Neutrophil (primary cell): ENCODE data around the gene FASTKD2.

Experiments
- H3K27ac ChIP-seq: fragments of 200-600 bp; sonication (generic); 2 replicates; pipeline ENCODE4 v1.5.1; 2016; ENCODE audit warnings: mild to moderate bottlenecking, moderate library complexity
- H3K27me3 ChIP-seq: fragments of 200-600 bp; sonication (generic); 2 replicates; pipeline ENCODE4 v1.6.0; 2016; ENCODE audit warnings: mild to moderate bottlenecking
- H3K36me3 ChIP-seq: fragments of 200-600 bp; sonication (generic); 2 replicates; pipeline ENCODE4 v1.5.1; 2017
- H3K4me1 ChIP-seq, 2 experiments: fragments of 200-600 bp in 1 of 2; sonication (generic) in 1 of 2; 1 replicate in 1 of 2; 2 replicates in 1 of 2; pipeline versions ENCODE4 v1.5.1 to v1.6.1; 2013 to 2016; ENCODE audit warnings: low read depth in 1 of 2, low read length in 1 of 2, mild to moderate bottlenecking in 1 of 2, moderate library complexity in 1 of 2; ENCODE audit not compliant: control insufficient read depth in 1 of 2, insufficient read depth in 1 of 2
- H3K4me3 ChIP-seq, 2 experiments: fragments of 200-600 bp in 1 of 2; sonication (generic) in 1 of 2; 1 replicate in 1 of 2; 2 replicates in 1 of 2; pipeline ENCODE4 v1.5.1; 2013 to 2016; ENCODE audit warnings: low read depth in 1 of 2, low read length in 1 of 2, mild to moderate bottlenecking in 1 of 2, moderate library complexity in 1 of 2
- H3K9me3 ChIP-seq: fragments of 200-600 bp; sonication (generic); 2 replicates; pipeline ENCODE4 v1.5.1; 2016
- TF ChIP-seq, protein P1 (sequence below): fragments of 200-600 bp; sonication (generic); IDR thresholded peaks from 2 replicates; pipeline ENCODE4 v1.5.1; 2016; ENCODE audit warnings: antibody characterized with exemption

The FASTKD2 gene

DNA sequence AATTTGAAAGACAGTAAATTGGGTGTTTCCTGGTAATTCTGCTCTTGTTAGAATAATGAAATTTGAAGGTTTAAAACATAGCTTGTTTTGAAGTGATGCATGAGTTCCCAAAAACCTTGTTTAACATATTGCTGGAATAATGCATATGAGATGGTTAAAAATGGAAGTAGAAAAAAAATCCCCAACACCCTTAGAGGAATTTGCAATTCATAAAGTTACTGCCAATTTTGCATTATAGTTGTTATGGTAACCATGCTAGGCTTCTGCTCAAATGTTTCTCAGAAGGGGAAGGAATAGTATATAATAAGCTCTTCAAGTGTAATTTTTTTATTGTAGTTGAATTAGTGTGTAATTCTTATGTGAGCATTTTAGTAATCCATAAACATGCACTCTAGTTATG lies 49.1 kb downstream of the FASTKD2 start:
- Histone ChIP-seq H3K36me3 (no peaks in the 10 kb centered on the region), H3K27me3 (no peaks in the 10 kb centered on the region), H3K4me3 (no peak overlapping the region), H3K4me1 (no peaks in the 10 kb centered on the region), H3K27ac (no peak overlapping the region), H3K9me3 (no peaks in the 10 kb centered on the region)
- TF ChIP-seq, protein P1, sequence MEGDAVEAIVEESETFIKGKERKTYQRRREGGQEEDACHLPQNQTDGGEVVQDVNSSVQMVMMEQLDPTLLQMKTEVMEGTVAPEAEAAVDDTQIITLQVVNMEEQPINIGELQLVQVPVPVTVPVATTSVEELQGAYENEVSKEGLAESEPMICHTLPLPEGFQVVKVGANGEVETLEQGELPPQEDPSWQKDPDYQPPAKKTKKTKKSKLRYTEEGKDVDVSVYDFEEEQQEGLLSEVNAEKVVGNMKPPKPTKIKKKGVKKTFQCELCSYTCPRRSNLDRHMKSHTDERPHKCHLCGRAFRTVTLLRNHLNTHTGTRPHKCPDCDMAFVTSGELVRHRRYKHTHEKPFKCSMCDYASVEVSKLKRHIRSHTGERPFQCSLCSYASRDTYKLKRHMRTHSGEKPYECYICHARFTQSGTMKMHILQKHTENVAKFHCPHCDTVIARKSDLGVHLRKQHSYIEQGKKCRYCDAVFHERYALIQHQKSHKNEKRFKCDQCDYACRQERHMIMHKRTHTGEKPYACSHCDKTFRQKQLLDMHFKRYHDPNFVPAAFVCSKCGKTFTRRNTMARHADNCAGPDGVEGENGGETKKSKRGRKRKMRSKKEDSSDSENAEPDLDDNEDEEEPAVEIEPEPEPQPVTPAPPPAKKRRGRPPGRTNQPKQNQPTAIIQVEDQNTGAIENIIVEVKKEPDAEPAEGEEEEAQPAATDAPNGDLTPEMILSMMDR = no peak

GRCh38 chr2:206820807-206821206 lies 55.4 kb downstream of the FASTKD2 start:
- no peak overlapping the region for H3K27ac ChIP-seq
- no peaks in the 10 kb centered on the region for H3K27me3 ChIP-seq
- no peaks in the 10 kb centered on the region for H3K4me1 ChIP-seq
- TF ChIP-seq, protein P1 = no peak
- no peak overlapping the region for H3K4me3 ChIP-seq
- no peaks in the 10 kb centered on the region for H3K9me3 ChIP-seq
- H3K36me3 ChIP-seq = no peaks in the 10 kb centered on the region

GRCh38 chr2:206823178-206823577 lies 57.8 kb downstream of the FASTKD2 start:
- TF ChIP-seq, protein P1 = no peak
- no peaks in the 10 kb centered on the region for H3K4me1 ChIP-seq
- H3K9me3 ChIP-seq = no peaks in the 10 kb centered on the region
- H3K36me3 ChIP-seq = no peaks in the 10 kb centered on the region
- no peak overlapping the region for H3K4me3 ChIP-seq
- H3K27ac ChIP-seq = no peak overlapping the region
- no peaks in the 10 kb centered on the region for H3K27me3 ChIP-seq

GRCh38 chr2:206824087-206824618 lies 58.7 kb downstream of the FASTKD2 start:
- no peak overlapping the region for H3K27ac ChIP-seq

DNA sequence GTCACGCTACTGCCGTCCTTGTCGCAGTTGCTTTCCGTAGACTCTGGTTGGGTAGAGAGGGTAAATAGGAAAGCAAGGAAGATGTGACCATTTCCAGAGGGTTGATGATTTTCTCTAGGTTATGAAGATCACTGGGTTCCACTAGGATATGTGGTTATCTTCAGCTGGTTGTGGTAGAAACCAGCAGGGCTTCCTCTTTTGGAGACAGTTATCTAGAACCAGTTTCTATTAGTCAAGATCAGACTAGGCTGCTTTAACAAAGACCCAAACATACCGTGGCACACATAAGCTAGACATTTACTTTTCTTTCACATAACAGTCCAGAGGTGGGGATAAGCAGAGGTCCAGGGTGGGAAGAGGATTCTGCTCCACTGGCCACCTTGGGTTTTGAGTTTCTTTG lies 59.6 kb downstream of the FASTKD2 start:
- no peak overlapping the region for H3K27ac ChIP-seq
- no peaks in the 10 kb centered on the region for H3K9me3 ChIP-seq
- H3K27me3 ChIP-seq = no peaks in the 10 kb centered on the region
- no peaks in the 10 kb centered on the region for H3K4me1 ChIP-seq
- no peak overlapping the region for H3K4me3 ChIP-seq
- TF ChIP-seq, protein P1 = no peak
- H3K36me3 ChIP-seq = no peaks in the 10 kb centered on the region

More at GRCh38 chr2:206824087-206824618, 58.7 kb downstream of the FASTKD2 start:
- Histone ChIP-seq H3K36me3 (no peaks in the 10 kb centered on the region), H3K4me3 (no peak overlapping the region), H3K27me3 (no peaks in the 10 kb centered on the region), H3K4me1 (no peaks in the 10 kb centered on the region), H3K9me3 (no peaks in the 10 kb centered on the region)
- TF ChIP-seq, protein P1 = no peak
